HepG2 (cell line): ENCODE results near the gene TMX1. TPM values are rescaled to one million over a fixed set of nuclear protein-coding genes. Genes with fewer than 3 reads are reported as not detected.
A peak's percentile ranks its signal among the peaks of the same experiment; 100 is the strongest.

Experiments used
- ATAC-seq: fragments of 200-7000 bp; cut with Tn5 transposase; 3 replicates; pipeline ENCODE4 v1.9.1; 2020; ENCODE audit warnings: mild to moderate bottlenecking, moderate library complexity
- BruUV-seq: library from RNA; stranded (reverse); fragments of 400-500 nt; replicated peaks from 2 replicates; lab custom pipeline; 2021; lab: Mats Ljungman, UMichigan
- CTCF ChIA-PET: fragments of 300-600 bp; formaldehyde crosslinking; extraction: SDS; loops from one replicate; lab custom pipeline; 2021; ENCODE audit warnings: low total read pairs, inconsistent platforms, low intra/inter-chr PET ratio; lab: Yijun Ruan, JAX
- POLR2A ChIA-PET: fragments of 350-600 bp; sonication (Branson Sonifier 250); formaldehyde crosslinking; loops from one replicate; lab custom pipeline; 2020; ENCODE audit warnings: antibody characterized with exemption, inconsistent platforms; lab: Yijun Ruan, JAX
- DNase-seq: peaks from one replicate; pipeline ENCODE4 v3.0.0-alpha.2; 2015; ENCODE audit warnings: low spot score
- FAIRE-seq: peaks from 3 replicates; lab custom pipeline; 2011; peaks lifted over from hg19 to GRCh38; lab: Jason Lieb, UNC
- H2AFZ ChIP-seq: one replicate; pipeline ENCODE4 v1.6.1; 2011; ENCODE audit warnings: low read length, inconsistent platforms
- H3K27ac ChIP-seq: fragments of 300-600 bp; 3 replicates; pipeline ENCODE4 v1.8.0; 2011; ENCODE audit warnings: mixed run types, mild to moderate bottlenecking, mixed read lengths, low read length, inconsistent platforms; ENCODE audit not compliant: insufficient read depth; ENCODE audit errors: extremely low read length
- H3K27me3 ChIP-seq, 2 experiments: fragments of 200-600 bp in 1 of 2; 2 replicates in 1 of 2; 3 replicates in 1 of 2; pipeline versions ENCODE4 v1.6.0 to v1.8.0; 2011; ENCODE audit warnings: low read length in 2 of 2, mild to moderate bottlenecking in 2 of 2, moderate library complexity in 2 of 2, inconsistent platforms in 1 of 2; ENCODE audit not compliant: insufficient read depth in 2 of 2, control insufficient read depth in 1 of 2
- H3K36me3 ChIP-seq, 2 experiments: fragments of 200-600 bp in 1 of 2; replicated peaks in 1 of 2; 2 replicates in 1 of 2; 3 replicates in 1 of 2; pipeline versions ENCODE4 v1.5.1 to v1.8.0; 2011; ENCODE audit warnings: low read length in 2 of 2, inconsistent platforms in 1 of 2; ENCODE audit not compliant: insufficient read depth in 2 of 2, control insufficient read depth in 1 of 2
- H3K4me1 ChIP-seq: 2 replicates; pipeline ENCODE4 v1.5.1; 2012; ENCODE audit warnings: low read length, inconsistent platforms; ENCODE audit not compliant: insufficient read depth
- H3K4me2 ChIP-seq: 2 replicates; pipeline ENCODE4 v1.6.0; 2011; ENCODE audit warnings: low read depth, low read length, inconsistent platforms
- H3K4me3 ChIP-seq, 3 experiments: fragments of 200-600 bp in 1 of 3; sonication (generic), shearing (Covaris generic) in 1 of 3; replicated peaks in 1 of 3; 2 replicates each; pipeline ENCODE4 v1.5.1; 2011 to 2016; ENCODE audit warnings: low read length in 3 of 3, inconsistent platforms in 2 of 3, low read depth in 2 of 3, mild to moderate bottlenecking in 2 of 3, control low read depth in 1 of 3, mixed read lengths in 1 of 3; ENCODE audit not compliant: insufficient read depth in 1 of 3
- H3K79me2 ChIP-seq: one replicate; pipeline ENCODE4 v1.6.1; 2011; ENCODE audit warnings: low read length, inconsistent platforms; ENCODE audit not compliant: insufficient read depth
- H3K9ac ChIP-seq: 2 replicates; pipeline ENCODE4 v1.6.0; 2011; ENCODE audit warnings: mild to moderate bottlenecking, low read depth, low read length, inconsistent platforms; ENCODE audit not compliant: insufficient read depth
- H3K9me3 ChIP-seq: 2 replicates; pipeline ENCODE4 v1.5.1; 2012; ENCODE audit warnings: mild to moderate bottlenecking, low read length
- H4K20me1 ChIP-seq: 2 replicates; pipeline ENCODE4 v1.6.0; 2011; ENCODE audit warnings: inconsistent platforms, mild to moderate bottlenecking, low read length, moderate library complexity; ENCODE audit not compliant: insufficient read depth
- FOXC1 ChIP-seq: sonication (generic); formaldehyde crosslinking; IDR thresholded peaks from 2 replicates; pipeline ENCODE4 v1.8.0; 2022; ENCODE audit warnings: mild to moderate bottlenecking, missing genetic modification reagents, borderline replicate concordance
- FOXO1 ChIP-seq: sonication (generic); formaldehyde crosslinking; IDR thresholded peaks from 2 replicates; pipeline ENCODE4 v1.4.0; 2020; ENCODE audit warnings: missing genetic modification reagents
- MAFF ChIP-seq: IDR thresholded peaks from 2 replicates; pipeline ENCODE4 v1.6.1; 2011; ENCODE audit warnings: low read depth, low read length, improper control_type of control experiment
- MAFK ChIP-seq, 2 experiments: IDR thresholded peaks in 1 of 2; conservative IDR thresholded peaks in 1 of 2; 2 replicates each; pipeline ENCODE4 v1.6.1; 2011; ENCODE audit warnings: improper control_type of control experiment in 2 of 2, low read length in 2 of 2
- MBD4 ChIP-seq: IDR thresholded peaks from 2 replicates; pipeline ENCODE4 v1.6.1; 2012; ENCODE audit warnings: low read length, inconsistent platforms, borderline replicate concordance
- ZNF558 ChIP-seq: sonication (generic); formaldehyde crosslinking; IDR thresholded peaks from 2 replicates; pipeline ENCODE4 v1.9.0; 2022; ENCODE audit warnings: mild to moderate bottlenecking, missing genetic modification reagents, borderline replicate concordance
- WGBS: methylation state at CpG from one replicate; pipeline ENCODE4 v1.1.6; 2017; ENCODE audit warnings: low lambda C conversion rate; 5-methylcytosine and 5-hydroxymethylcytosine counted together
- in situ Hi-C: cut with HindIII; loops from 2 replicates; pipeline ENCODE4 v1.10.0; 2017; ENCODE audit warnings: low pct_unique_long_range_greater_than_20kb; ENCODE audit not compliant: extremely low pct_ligation_motif_present
- intact Hi-C: fragments of 100-400 bp; cut with micrococcal nuclease; formaldehyde crosslinking; loops from one replicate; pipeline ENCODE4 v1.10.0; 2022; ENCODE audit not compliant: unreplicated experiment
- polyA plus RNA-seq, 8 experiments: library from polyadenylated mRNA; depleted of rRNA in 3 of 8; stranded (reverse) in 7 of 8; unstranded in 1 of 8; fragments of >200 nt; fragmentation: Illumina TruSeq in 4 of 8; extraction: Trizol in 4 of 8; gene quantifications; 2 replicates each; pipeline versions ENCODE4 v1.2.1 to v1.2.3, GENCODE V29; 2011 to 2016; ENCODE audit warnings: low read depth in 4 of 8, missing spikeins in 1 of 8, mixed read lengths in 1 of 8; ENCODE audit not compliant: insufficient read depth in 1 of 8
- total RNA-seq, 5 experiments: library from RNA; depleted of rRNA; stranded (reverse); fragments of >200 nt; fragmentation: Illumina TruSeq; extraction: Trizol; gene quantifications; 2 replicates each; pipeline ENCODE4 v1.2.3, GENCODE V29; 2016; ENCODE audit warnings: low read depth in 1 of 5
- TF ChIP-seq, protein P1 (sequence below): sonication (generic); formaldehyde crosslinking; IDR thresholded peaks from 2 replicates; pipeline ENCODE4 v1.5.0; 2020; ENCODE audit warnings: missing genetic modification reagents, mild to moderate bottlenecking, borderline replicate concordance

Gene TMX1
- total and polyA plus RNA-seq, 2 of the 13 experiments (the other 11 are each of a cell fraction or from before 2014, with no cell fraction given), result 23.0 to 56.8 TPM

DNA sequence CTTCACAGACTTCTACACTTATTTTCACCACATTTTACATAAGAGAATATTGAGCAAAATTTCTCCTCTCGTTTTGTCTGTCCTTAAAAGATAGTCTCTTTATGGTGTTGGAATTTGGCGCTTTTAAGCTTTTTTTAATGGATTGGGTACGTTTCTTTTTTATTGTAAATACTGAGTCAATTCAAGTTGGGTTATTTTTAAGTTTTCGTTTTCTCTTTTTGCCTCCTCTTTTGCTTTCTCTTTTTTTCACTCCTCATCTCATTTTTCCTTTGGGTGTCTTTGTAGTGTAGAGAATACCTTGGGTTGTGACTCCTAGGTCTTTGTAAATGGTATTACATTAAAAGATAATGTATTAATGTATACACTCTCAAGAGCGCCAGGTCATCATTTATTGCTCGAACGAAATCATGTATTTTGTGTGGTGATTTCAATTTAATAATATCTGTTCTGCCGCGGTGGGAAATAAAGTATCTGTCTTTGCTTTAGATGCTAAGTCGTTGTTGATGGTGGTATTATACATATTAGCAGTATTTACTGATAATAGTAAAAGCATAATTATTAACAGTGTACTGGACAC, 845 bp downstream of the TMX1 start:
- no peak for DNase-seq
- WGBS, result 10% methylated on average over 10 of the region's 10 CpGs
- Histone ChIP-seq H4K20me1 (no peaks in the 10 kb centered on the region; the same call in 1 of the 2 replicates), H3K4me1 (peaks cover 31% of the 10 kb centered on the region)
- TF ChIP-seq MBD4 (no peak), FOXO1 (no peak), MAFK (conservative IDR thresholded peaks at IDR 0.05 in 1 of 2, IDR thresholded peaks at IDR 0.05 in 1 of 2; ENCODE audit: low read length in 2 of 2) (peak; percentile 38 to 55; a peak in 3 of 4 replicates), FOXC1 (no peak), ZNF558 (CRISPR knock-in tag) (0 out of 2 replicates have a peak, but pooled peaks have one; percentile 28), MAFF (peak; percentile 32; the same call in 1 of the 2 replicates)
- TF ChIP-seq, protein P1, sequence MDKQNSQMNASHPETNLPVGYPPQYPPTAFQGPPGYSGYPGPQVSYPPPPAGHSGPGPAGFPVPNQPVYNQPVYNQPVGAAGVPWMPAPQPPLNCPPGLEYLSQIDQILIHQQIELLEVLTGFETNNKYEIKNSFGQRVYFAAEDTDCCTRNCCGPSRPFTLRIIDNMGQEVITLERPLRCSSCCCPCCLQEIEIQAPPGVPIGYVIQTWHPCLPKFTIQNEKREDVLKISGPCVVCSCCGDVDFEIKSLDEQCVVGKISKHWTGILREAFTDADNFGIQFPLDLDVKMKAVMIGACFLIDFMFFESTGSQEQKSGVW, result no peak
- TF ChIP-seq, all 625 proteins: peak for 3
- peak overlapping the region; percentile 84 to 95 (median 93) for H3K4me3 ChIP-seq
- intact Hi-C loops (no loop called here), in situ Hi-C loops (no loop called here)
- H2AFZ ChIP-seq, result peak overlapping the region; percentile 37
- ATAC-seq (no peak), FAIRE-seq (no peak)
- H3K79me2 ChIP-seq, result peaks cover 52% of the 10 kb centered on the region
- H3K36me3 ChIP-seq, result peaks cover 6 to 20% of the 10 kb centered on the region in 2 experiments; a peak in 4 of 5 replicates
- H3K4me2 ChIP-seq, result peak overlapping the region; percentile 90
- H3K27me3 ChIP-seq, result no peaks in the 10 kb centered on the region; a peak in 1 of 5 replicates
- H3K9ac ChIP-seq, result peak overlapping the region; percentile 92
- POLR2A ChIA-PET, result no interaction called here
- no peaks in the 10 kb centered on the region for H3K9me3 ChIP-seq
- CTCF ChIA-PET, result no interaction called here
- peak overlapping the region; percentile 83 for H3K27ac ChIP-seq
- BruUV-seq, result no TSS peak
